Brain pericyte (primary cell): ENCODE measurements around the gene MPIG6B.

Source experiments
- DNase-seq: peaks from one replicate; pipeline ENCODE4 v3.0.0-alpha.2; 2012; ENCODE audit warnings: low read depth, low spot score

MPIG6B gene

GRCh38 chr6:31765910-31766794 lies 43.0 kb downstream of the MPIG6B start:
- no peak for DNase-seq

- DNase-seq = no peak
Observed at GRCh38 chr6:31767096-31767645, 44.0 kb downstream of the MPIG6B start.

- no peak for DNase-seq
Observed at GRCh38 chr6:31768363-31769257, 45.4 kb downstream of the MPIG6B start.

GRCh38 chr6:31769684-31770371 lies 46.7 kb downstream of the MPIG6B start:
- DNase-seq = no peak

- no peak for DNase-seq
Observed at GRCh38 chr6:31770860-31771259, 47.7 kb downstream of the MPIG6B start.

- DNase-seq = no peak
Observed at GRCh38 chr6:31771992-31772358, 48.8 kb downstream of the MPIG6B start.

- DNase-seq = no peak
Observed at GRCh38 chr6:31775184-31775583, 52.0 kb downstream of the MPIG6B start.

GRCh38 chr6:31775633-31776484 lies 52.7 kb downstream of the MPIG6B start:
- DNase-seq = no peak
